SK-N-SH (cell line): ENCODE measurements around the gene APP. TPM values are rescaled to one million over a fixed set of nuclear protein-coding genes. Genes with fewer than 3 reads are reported as not detected.

ENCODE experiments used
- CTCF ChIA-PET: fragments of 300-600, 350-600 bp; formaldehyde crosslinking; extraction: SDS; loops from one replicate; lab custom pipeline; 2021; lab: Yijun Ruan, JAX
- POLR2A ChIA-PET: fragments of 350-600 bp; sonication (Branson Sonifier 250); formaldehyde crosslinking; extraction: SDS; loops from one replicate; lab custom pipeline; 2020; ENCODE audit warnings: antibody characterized with exemption, inconsistent platforms; lab: Yijun Ruan, JAX
- DNase-seq: peaks from one replicate; pipeline ENCODE4 v3.0.0; 2012
- H2AFZ ChIP-seq: fragments of 200-600 bp; sonication (generic); 2 replicates; pipeline ENCODE4 v1.8.1; 2016; ENCODE audit warnings: antibody characterized with exemption, mild to moderate bottlenecking, low read depth
- H3F3A ChIP-seq: fragments of 200-600 bp; sonication (generic); replicated peaks from 2 replicates; pipeline ENCODE3; 2016; ENCODE audit warnings: antibody characterized with exemption, mild to moderate bottlenecking; ENCODE audit not compliant: insufficient read depth
- H3K27ac ChIP-seq, 2 experiments: fragments of 200-500 bp in 1 of 2; fragments of 200-600 bp in 1 of 2; sonication (Bioruptor generic) in 1 of 2; sonication (generic), shearing (Covaris generic) in 1 of 2; 2 replicates each; pipeline versions ENCODE4 v1.5.1 to v1.6.1; 2014 to 2016; ENCODE audit warnings: low read depth in 2 of 2, inconsistent platforms in 1 of 2, low read length in 1 of 2, mild to moderate bottlenecking in 1 of 2, mixed read lengths in 1 of 2
- H3K27me3 ChIP-seq: fragments of 200-600 bp; sonication (generic), shearing (Covaris generic); 2 replicates; pipeline ENCODE4 v1.6.1; 2016; ENCODE audit warnings: mixed run types; ENCODE audit not compliant: insufficient read depth
- H3K36me3 ChIP-seq, 2 experiments: fragments of 200-500 bp in 1 of 2; fragments of 200-600 bp in 1 of 2; sonication (Bioruptor generic) in 1 of 2; sonication (generic) in 1 of 2; replicated peaks in 1 of 2; 2 replicates each; pipeline versions ENCODE3 to v1.5.1; 2014 to 2016; ENCODE audit warnings: low read length in 1 of 2, mild to moderate bottlenecking in 1 of 2; ENCODE audit not compliant: insufficient read depth in 2 of 2, control insufficient read depth in 1 of 2
- H3K4me1 ChIP-seq, 2 experiments: fragments of 200-500 bp in 1 of 2; fragments of 200-600 bp in 1 of 2; sonication (Bioruptor generic) in 1 of 2; sonication (generic), shearing (Covaris generic) in 1 of 2; 2 replicates each; pipeline versions ENCODE4 v1.5.1 to v1.6.1; 2014 to 2016; ENCODE audit warnings: low read depth in 1 of 2, low read length in 1 of 2, mixed run types in 1 of 2; ENCODE audit not compliant: insufficient read depth in 2 of 2, control insufficient read depth in 1 of 2
- H3K4me2 ChIP-seq: fragments of 200-600 bp; sonication (generic), shearing (Covaris generic); 2 replicates; pipeline ENCODE4 v1.6.1; 2017; ENCODE audit warnings: mixed run types
- H3K4me3 ChIP-seq, 2 experiments: fragments of 200-500 bp in 1 of 2; fragments of 200-600 bp in 1 of 2; sonication (Bioruptor generic) in 1 of 2; sonication (generic), shearing (Covaris generic) in 1 of 2; 2 replicates each; pipeline versions ENCODE4 v1.5.1 to v1.8.1; 2014 to 2016; ENCODE audit warnings: low read depth in 2 of 2, inconsistent platforms in 1 of 2, low read length in 1 of 2, mild to moderate bottlenecking in 1 of 2, mixed read lengths in 1 of 2, moderate library complexity in 1 of 2
- H3K79me2 ChIP-seq: fragments of 200-600 bp; sonication (generic); 2 replicates; pipeline ENCODE4 v1.8.1; 2017; ENCODE audit warnings: mild to moderate bottlenecking; ENCODE audit not compliant: insufficient read depth
- H3K9ac ChIP-seq: fragments of 200-600 bp; sonication (generic); 2 replicates; pipeline ENCODE4 v1.6.1; 2017; ENCODE audit warnings: mixed run types
- H3K9me2 ChIP-seq: fragments of 200-600 bp; sonication (generic); 2 replicates; pipeline ENCODE4 v1.6.1; 2017; ENCODE audit warnings: mixed run types
- H3K9me3 ChIP-seq: fragments of 200-600 bp; sonication (generic); 2 replicates; pipeline ENCODE4 v1.6.1; 2017; ENCODE audit warnings: mixed run types, mild to moderate bottlenecking, moderate library complexity
- H4K20me1 ChIP-seq: fragments of 200-600 bp; sonication (generic); 2 replicates; pipeline ENCODE4 v1.6.1; 2017; ENCODE audit warnings: mild to moderate bottlenecking, mixed run types; ENCODE audit not compliant: insufficient read depth
- CHD2 ChIP-seq: fragments of 150-350 bp; IDR thresholded peaks from 2 replicates; pipeline ENCODE4 v1.6.1; 2018; ENCODE audit warnings: low read length; ENCODE audit not compliant: partially characterized antibody
- CTCF ChIP-seq: fragments of 200-600 bp; sonication (generic); IDR thresholded peaks from 2 replicates; pipeline ENCODE4 v1.6.1; 2017; ENCODE audit warnings: antibody characterized with exemption, mild to moderate bottlenecking, moderate library complexity
- ELF1 ChIP-seq: IDR thresholded peaks from 2 replicates; pipeline ENCODE4 v1.4.0; 2012
- EP300 ChIP-seq, 2 experiments: IDR thresholded peaks; 2 replicates each; pipeline versions ENCODE4 v1.4.0 to v1.6.1; 2012; ENCODE audit warnings: borderline replicate concordance in 1 of 2, low read depth in 1 of 2, low read length in 1 of 2
- EZH2phosphoT487 ChIP-seq: fragments of 200-600 bp; sonication (generic); IDR thresholded peaks from 2 replicates; pipeline ENCODE4 v1.6.1; 2017; ENCODE audit warnings: low read depth, mixed run types, mild to moderate bottlenecking, antibody characterized with exemption, moderate library complexity, borderline replicate concordance
- FOXJ3 ChIP-seq: sonication (generic); formaldehyde crosslinking; IDR thresholded peaks from 2 replicates; pipeline ENCODE4 v1.5.1; 2020; ENCODE audit warnings: mild to moderate bottlenecking, missing genetic modification reagents
- FOXM1 ChIP-seq: IDR thresholded peaks from 2 replicates; pipeline ENCODE4 v1.4.0; 2012; ENCODE audit warnings: low read depth, mild to moderate bottlenecking
- GABPA ChIP-seq: IDR thresholded peaks from 2 replicates; pipeline ENCODE4 v1.4.0; 2012; ENCODE audit warnings: low read depth, mild to moderate bottlenecking
- GATA2 ChIP-seq: sonication (generic); formaldehyde crosslinking; IDR thresholded peaks from 2 replicates; pipeline ENCODE4 v1.5.0; 2020; ENCODE audit warnings: mild to moderate bottlenecking, missing genetic modification reagents
- IRF3 ChIP-seq: fragments of 150-350 bp; IDR thresholded peaks from 2 replicates; pipeline ENCODE4 v1.6.1; 2016; ENCODE audit warnings: mild to moderate bottlenecking, low read depth, low read length
- MAX ChIP-seq: IDR thresholded peaks from 2 replicates; pipeline ENCODE4 v1.4.0; 2012; ENCODE audit warnings: low read depth
- MXI1 ChIP-seq: IDR thresholded peaks from 2 replicates; pipeline ENCODE4 v1.6.1; 2012; ENCODE audit warnings: mild to moderate bottlenecking, low read depth, low read length, improper control_type of control experiment
- NRF1 ChIP-seq: IDR thresholded peaks from 2 replicates; pipeline ENCODE4 v1.6.1; 2012; ENCODE audit warnings: low read depth, mild to moderate bottlenecking, low read length
- PBX3 ChIP-seq: IDR thresholded peaks from 2 replicates; pipeline ENCODE4; 2012
- RAD21 ChIP-seq: IDR thresholded peaks from 2 replicates; pipeline ENCODE4 v1.6.1; 2012; ENCODE audit warnings: mild to moderate bottlenecking, low read length
- RCOR1 ChIP-seq: fragments of 150-350 bp; IDR thresholded peaks from 2 replicates; pipeline ENCODE4 v1.6.1; 2017; ENCODE audit warnings: antibody characterized with exemption, low read length
- RFX5 ChIP-seq: IDR thresholded peaks from 2 replicates; pipeline ENCODE4 v1.6.1; 2012; ENCODE audit warnings: mild to moderate bottlenecking, improper control_type of control experiment, low read length
- RXRA ChIP-seq: IDR thresholded peaks from 2 replicates; pipeline ENCODE4 v1.4.0; 2012; ENCODE audit warnings: low read depth, mild to moderate bottlenecking, borderline replicate concordance
- SIN3A ChIP-seq: IDR thresholded peaks from 2 replicates; pipeline ENCODE4 v1.6.1; 2012; ENCODE audit warnings: low read depth, mild to moderate bottlenecking, low read length, moderate library complexity, borderline replicate concordance
- SMC3 ChIP-seq: IDR thresholded peaks from 2 replicates; pipeline ENCODE4 v1.6.1; 2012; ENCODE audit warnings: low read depth, low read length, improper control_type of control experiment
- USF1 ChIP-seq: IDR thresholded peaks from 2 replicates; pipeline ENCODE4 v1.4.0; 2012; ENCODE audit warnings: low read depth, borderline replicate concordance
- whole genome bisulfite sequencing: methylation state at CpG from one replicate; pipeline ENCODE4 v1.1.6; 2017; ENCODE audit warnings: low lambda C conversion rate; 5-methylcytosine and 5-hydroxymethylcytosine counted together
- polyA plus RNA-seq, 3 experiments: library from polyadenylated mRNA; depleted of rRNA; stranded (reverse); fragments of >200 nt; gene quantifications; 2 replicates each; pipeline ENCODE4 v1.2.3, GENCODE V29; 2012

Gene APP
- polyA plus RNA-seq, 1 of the 3 experiments (the other 2 are of a cell fraction) = 780 TPM

- no peaks in the 10 kb centered on the region for H3K79me2 ChIP-seq
- 0 out of 4 replicates have a peak overlapping the region, but pooled peaks of 1 of the 2 experiments have one; percentile 5 for H3K27ac ChIP-seq
- H3F3A ChIP-seq = peaks cover 13% of the 10 kb centered on the region
- POLR2A ChIA-PET = no interaction called here
- H3K4me1 ChIP-seq = peaks cover 13 to 15% of the 10 kb centered on the region in 2 experiments; a peak in 3 of 4 replicates
- peaks cover 0 to 6% of the 10 kb centered on the region in 2 experiments for H3K36me3 ChIP-seq
- TF ChIP-seq USF1 (no peak), PBX3 (peak; percentile 31; the same call in 1 of the 2 replicates)
- H3K9me2 ChIP-seq = no peaks in the 10 kb centered on the region
- H3K27me3 ChIP-seq = no peaks in the 10 kb centered on the region
- H4K20me1 ChIP-seq = no peaks in the 10 kb centered on the region
- no peaks in the 10 kb centered on the region for H3K9me3 ChIP-seq
- H3K4me2 ChIP-seq = no peak overlapping the region
- H3K4me3 ChIP-seq = no peak overlapping the region
- no peak for DNase-seq
- H2AFZ ChIP-seq = no peak overlapping the region
- no peak overlapping the region for H3K9ac ChIP-seq
- CTCF ChIA-PET = no interaction called here
- WGBS = 100% methylated on average over 2 of the region's 2 CpGs
Observed at GRCh38 chr21:25936776-25937175, 233.8 kb downstream of the APP start.

GRCh38 chr21:25934771-25935224 is 235.8 kb downstream of the APP start:
- Histone ChIP-seq H3K4me2 (peak overlapping the region; percentile 7; the same call in 1 of the 2 replicates), H3K27me3 (no peaks in the 10 kb centered on the region), H4K20me1 (no peaks in the 10 kb centered on the region), H3K9me3 (no peaks in the 10 kb centered on the region), H3K27ac (peak overlapping the region in 1 of 2 experiments; percentile 53; a peak in 2 of 4 replicates), H2AFZ (no peak overlapping the region), H3K4me3 (no peak overlapping the region), H3K9me2 (no peaks in the 10 kb centered on the region), H3K4me1 (peaks cover 12 to 13% of the 10 kb centered on the region in 2 experiments; a peak in 3 of 4 replicates), H3K9ac (no peak overlapping the region), H3F3A (peaks cover 13% of the 10 kb centered on the region), H3K79me2 (no peaks in the 10 kb centered on the region), H3K36me3 (no peaks in the 10 kb centered on the region)
- ChIA-PET CTCF (interaction anchor here (1.6 kb wide), 2 partner anchors 123 to 234 kb away, joined by 3 read pairs; no protein-coding TSS in a partner anchor), POLR2A (no interaction called here)
- WGBS = 44% methylated on average over 4 of the region's 4 CpGs
- no peak for DNase-seq
- no peak for TF ChIP-seq EZH2phosphoT487
- TF ChIP-seq MAX = no peak
- TF ChIP-seq ELF1 = no peak
- no peak for TF ChIP-seq IRF3
- no peak for TF ChIP-seq MXI1
- no peak for TF ChIP-seq USF1
- TF ChIP-seq RXRA = peak; percentile 39; the same call in 1 of the 2 replicates
- peak; percentile 30; the same call in 1 of the 2 replicates for TF ChIP-seq GABPA
- no peak for TF ChIP-seq SMC3
- no peak for TF ChIP-seq CTCF
- TF ChIP-seq SIN3A = no peak
- TF ChIP-seq RAD21 = no peak
- no peak for TF ChIP-seq FOXM1
- no peak for TF ChIP-seq RCOR1
- no peak for TF ChIP-seq FOXJ3 (CRISPR knock-in tag)
- TF ChIP-seq NRF1 = no peak
- no peak for TF ChIP-seq RFX5
- TF ChIP-seq GATA2 (CRISPR knock-in tag) = no peak
- peak in 1 of 2 experiments; percentile 55; a peak in 1 of 4 replicates for TF ChIP-seq EP300 (IDR thresholded peaks at IDR 0.05; ENCODE audit: borderline replicate concordance in 1 of 2, low read depth in 1 of 2, low read length in 1 of 2)
- no peak for TF ChIP-seq CHD2
